NB4 (cell line): ENCODE data around the gene PNLIPRP3.

ENCODE experiments used
- DNase-seq: peaks from one replicate; pipeline ENCODE4 v3.0.0; 2010; ENCODE audit warnings: low read depth
- H3K4me3 ChIP-seq: one replicate; pipeline ENCODE4 v1.5.1; 2011; ENCODE audit warnings: mild to moderate bottlenecking, low read depth, low read length, moderate library complexity
- MYC ChIP-seq: IDR thresholded peaks from 2 replicates; pipeline ENCODE4 v1.6.1; 2011; ENCODE audit warnings: low read depth, low read length
- POLR2A ChIP-seq: IDR thresholded peaks from 2 replicates; pipeline ENCODE4 v1.6.1; 2011; ENCODE audit warnings: mild to moderate bottlenecking; ENCODE audit not compliant: insufficient read length; ENCODE audit errors: extremely low read depth
- TF ChIP-seq, protein P1 (sequence below): IDR thresholded peaks from 2 replicates; pipeline ENCODE4 v1.6.1; 2011; ENCODE audit warnings: low read depth, low read length
- TF ChIP-seq, protein P2 (sequence below): IDR thresholded peaks from one replicate; pipeline ENCODE4 v1.5.1; 2012; ENCODE audit warnings: low read depth, low read length

PNLIPRP3 gene

DNA sequence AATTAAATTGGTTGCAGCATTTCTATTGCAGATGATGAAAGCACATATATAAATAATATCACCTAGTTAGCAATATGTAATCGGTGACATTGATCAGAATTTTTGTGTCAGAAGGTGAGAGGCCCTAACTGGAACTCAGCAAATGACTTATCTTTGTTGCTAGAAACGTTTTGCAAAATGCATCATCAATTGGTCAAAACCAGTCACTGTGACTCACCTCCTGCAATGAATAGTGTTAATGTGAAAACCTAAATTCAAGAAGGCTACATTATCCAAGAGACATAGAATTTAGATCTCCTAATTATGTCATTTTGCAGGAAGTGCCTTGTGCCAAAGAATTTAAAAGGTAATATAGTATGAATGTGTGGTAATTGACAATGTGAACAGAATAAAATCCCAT is 9.8 kb upstream of the PNLIPRP3 start:
- H3K4me3 ChIP-seq, result no peak overlapping the region
- TF ChIP-seq, protein P1, sequence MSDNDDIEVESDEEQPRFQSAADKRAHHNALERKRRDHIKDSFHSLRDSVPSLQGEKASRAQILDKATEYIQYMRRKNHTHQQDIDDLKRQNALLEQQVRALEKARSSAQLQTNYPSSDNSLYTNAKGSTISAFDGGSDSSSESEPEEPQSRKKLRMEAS, result no peak
- TF ChIP-seq POLR2A, result no peak
- TF ChIP-seq MYC, result no peak
- TF ChIP-seq, protein P2, sequence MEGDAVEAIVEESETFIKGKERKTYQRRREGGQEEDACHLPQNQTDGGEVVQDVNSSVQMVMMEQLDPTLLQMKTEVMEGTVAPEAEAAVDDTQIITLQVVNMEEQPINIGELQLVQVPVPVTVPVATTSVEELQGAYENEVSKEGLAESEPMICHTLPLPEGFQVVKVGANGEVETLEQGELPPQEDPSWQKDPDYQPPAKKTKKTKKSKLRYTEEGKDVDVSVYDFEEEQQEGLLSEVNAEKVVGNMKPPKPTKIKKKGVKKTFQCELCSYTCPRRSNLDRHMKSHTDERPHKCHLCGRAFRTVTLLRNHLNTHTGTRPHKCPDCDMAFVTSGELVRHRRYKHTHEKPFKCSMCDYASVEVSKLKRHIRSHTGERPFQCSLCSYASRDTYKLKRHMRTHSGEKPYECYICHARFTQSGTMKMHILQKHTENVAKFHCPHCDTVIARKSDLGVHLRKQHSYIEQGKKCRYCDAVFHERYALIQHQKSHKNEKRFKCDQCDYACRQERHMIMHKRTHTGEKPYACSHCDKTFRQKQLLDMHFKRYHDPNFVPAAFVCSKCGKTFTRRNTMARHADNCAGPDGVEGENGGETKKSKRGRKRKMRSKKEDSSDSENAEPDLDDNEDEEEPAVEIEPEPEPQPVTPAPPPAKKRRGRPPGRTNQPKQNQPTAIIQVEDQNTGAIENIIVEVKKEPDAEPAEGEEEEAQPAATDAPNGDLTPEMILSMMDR, result no peak
- no peak for DNase-seq

DNA sequence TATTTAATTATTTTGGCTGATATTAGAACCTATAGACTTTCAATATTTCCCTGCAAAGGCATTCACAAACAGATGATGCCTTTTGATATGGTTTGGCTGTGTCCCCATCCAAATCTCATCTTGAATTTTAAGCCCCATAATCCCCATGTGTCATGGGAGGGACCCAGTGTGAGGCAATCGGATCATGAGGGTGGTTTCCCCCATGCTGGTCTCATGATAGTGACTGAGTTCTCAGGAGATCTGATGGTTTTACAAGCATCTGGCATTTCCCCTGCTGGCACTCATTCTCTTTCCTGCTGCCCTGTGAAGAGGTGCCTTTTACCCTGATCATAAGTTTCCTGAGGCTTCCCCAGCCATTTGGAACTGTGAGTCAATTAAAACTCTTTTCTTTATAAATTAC is 9.3 kb upstream of the PNLIPRP3 start:
- no peak for DNase-seq
- TF ChIP-seq MYC (no peak), POLR2A (no peak)
- TF ChIP-seq, protein P2, result no peak
- TF ChIP-seq, protein P1, result no peak
- H3K4me3 ChIP-seq, result no peak overlapping the region

DNA sequence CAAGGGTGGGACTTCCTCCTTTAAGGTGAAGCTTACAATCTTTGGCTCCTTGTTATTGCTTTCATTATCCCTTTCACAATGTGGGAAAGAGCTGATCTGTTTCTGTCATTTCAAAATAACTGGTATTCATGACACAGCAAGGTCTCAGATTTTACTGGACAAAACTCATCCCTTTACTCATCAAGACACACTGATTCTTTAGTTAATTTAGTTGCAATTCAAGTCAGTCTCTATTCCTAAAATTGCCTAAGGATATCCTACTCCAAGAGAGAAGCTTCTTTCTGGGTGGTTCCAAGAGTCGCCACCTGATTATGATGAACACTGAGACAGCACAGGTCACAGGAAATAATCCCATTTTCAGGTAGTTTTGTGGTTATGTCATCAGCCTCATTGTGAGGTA is 5.8 kb upstream of the PNLIPRP3 start:
- DNase-seq, result no peak
- no peak overlapping the region for H3K4me3 ChIP-seq
- TF ChIP-seq MYC (no peak), POLR2A (no peak)
- TF ChIP-seq, protein P1, result no peak
- TF ChIP-seq, protein P2, result no peak

DNA sequence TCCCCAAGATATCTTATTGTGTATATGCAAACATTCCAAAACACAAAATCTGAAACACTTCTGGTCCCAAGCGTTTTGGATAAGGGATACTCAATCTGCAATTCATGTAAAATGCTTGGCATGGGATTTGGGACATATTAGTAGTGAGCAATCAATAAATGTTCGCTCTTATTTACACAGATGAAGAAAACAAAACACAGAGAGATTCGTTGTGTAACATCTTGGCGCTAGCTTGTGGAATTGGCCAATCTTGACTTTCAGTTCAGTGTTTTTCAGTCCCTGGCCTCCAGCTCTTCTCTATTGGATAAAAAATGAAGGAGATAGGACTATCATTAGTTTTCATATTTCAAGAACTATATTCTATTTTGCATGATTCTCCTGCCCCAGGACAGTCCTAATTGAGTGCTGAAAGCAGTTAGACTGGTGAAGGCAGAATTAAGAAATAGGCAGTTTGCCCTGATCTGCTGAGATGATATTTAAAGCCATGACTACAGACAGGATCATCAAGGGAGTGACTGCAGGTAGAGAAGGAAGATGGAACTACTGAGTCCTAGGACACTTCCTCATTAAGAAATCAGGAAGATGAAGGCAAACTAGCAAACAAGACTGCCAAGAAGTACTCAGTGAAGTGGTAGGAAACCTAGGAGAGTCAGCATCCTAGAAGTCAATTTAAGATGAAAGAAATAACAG is 1.8 kb downstream of the PNLIPRP3 start:
- TF ChIP-seq, protein P1, result no peak
- TF ChIP-seq, protein P2, result no peak
- TF ChIP-seq MYC, result no peak
- no peak for DNase-seq
- no peak overlapping the region for H3K4me3 ChIP-seq

DNA sequence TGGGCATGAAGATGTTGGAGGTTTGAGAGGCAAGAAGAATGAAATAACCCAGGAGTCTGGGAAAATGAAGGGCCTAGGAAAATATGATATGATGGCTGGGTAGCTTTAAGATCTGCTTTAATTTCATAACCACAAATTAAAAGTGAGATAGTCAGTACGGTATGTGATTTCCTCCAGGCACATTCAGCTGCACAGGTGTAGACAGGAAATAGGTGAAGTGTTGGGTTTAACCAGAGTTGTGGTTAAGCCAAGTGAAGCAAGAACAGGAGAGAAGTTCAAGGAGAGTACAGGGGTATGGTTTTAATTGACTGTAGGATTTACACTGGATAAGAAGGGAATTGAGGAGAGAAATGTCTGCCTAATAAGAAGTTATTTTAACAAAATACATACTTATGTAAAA is 2.6 kb downstream of the PNLIPRP3 start:
- no peak for DNase-seq
- no peak overlapping the region for H3K4me3 ChIP-seq
- TF ChIP-seq, protein P2, result no peak
- TF ChIP-seq, protein P1, result no peak
- TF ChIP-seq POLR2A (no peak), MYC (no peak)

DNA sequence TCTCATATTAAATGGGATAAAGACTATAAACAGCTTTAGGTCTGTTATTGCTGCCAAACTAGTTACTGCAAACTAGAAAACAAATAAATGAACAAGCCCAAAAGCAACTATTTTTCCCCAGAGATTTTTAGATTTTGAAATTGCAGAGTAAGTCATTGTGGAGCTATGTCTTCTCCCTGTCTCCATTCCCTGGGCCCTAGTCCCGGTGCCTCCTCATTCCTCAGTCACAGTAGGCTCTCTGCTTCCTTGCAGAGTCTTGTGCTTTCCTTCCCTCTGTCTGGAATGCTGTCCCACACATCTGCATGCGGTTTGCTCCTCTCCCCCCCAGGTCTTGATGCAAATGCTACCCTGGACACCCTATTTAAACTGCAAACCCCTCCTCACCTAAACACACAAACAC is 4.0 kb downstream of the PNLIPRP3 start:
- DNase-seq, result no peak
- no peak overlapping the region for H3K4me3 ChIP-seq
- no peak for TF ChIP-seq MYC
- TF ChIP-seq, protein P1, result no peak
- TF ChIP-seq, protein P2, result no peak
- no peak for TF ChIP-seq POLR2A
